AG09309 (cell line): ENCODE data around the gene ZBTB7A.

Experiments used
- DNase-seq: peaks from one replicate; pipeline ENCODE4 v3.0.0-alpha.2; 2010; ENCODE audit warnings: low read depth
- H3K4me3 ChIP-seq: 2 replicates; pipeline ENCODE4 v1.5.1; 2011; ENCODE audit warnings: mild to moderate bottlenecking, low read depth, low read length, moderate library complexity; ENCODE audit not compliant: control insufficient read depth
- TF ChIP-seq, protein P1 (sequence below): IDR thresholded peaks from 2 replicates; pipeline ENCODE4 v1.5.1; 2011; ENCODE audit warnings: mild to moderate bottlenecking, low read depth, low read length, inconsistent platforms; ENCODE audit not compliant: insufficient read depth, control insufficient read depth; ENCODE audit errors: missing control alignments

The ZBTB7A gene

DNA sequence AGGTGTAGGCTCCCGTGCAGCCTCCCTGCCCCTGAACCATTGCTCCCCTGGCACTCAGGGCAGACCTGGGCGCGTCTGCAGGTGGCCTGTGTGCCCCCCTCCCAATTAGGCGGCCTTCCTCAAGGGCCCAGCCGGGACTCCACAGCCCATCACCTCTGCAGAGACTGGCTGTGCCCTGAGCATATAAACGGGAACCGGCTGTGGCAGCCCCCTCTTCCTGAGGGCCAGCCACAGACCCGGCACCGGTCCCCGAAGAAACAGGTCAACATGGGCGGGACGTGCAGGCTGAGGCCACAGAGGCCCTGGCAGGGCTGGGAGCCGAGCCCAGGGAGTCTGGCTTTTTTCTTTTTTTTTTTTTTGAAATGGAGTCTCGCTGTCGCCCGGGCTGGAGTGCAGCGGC is 47.1 kb downstream of the ZBTB7A start:
- TF ChIP-seq, protein P1, sequence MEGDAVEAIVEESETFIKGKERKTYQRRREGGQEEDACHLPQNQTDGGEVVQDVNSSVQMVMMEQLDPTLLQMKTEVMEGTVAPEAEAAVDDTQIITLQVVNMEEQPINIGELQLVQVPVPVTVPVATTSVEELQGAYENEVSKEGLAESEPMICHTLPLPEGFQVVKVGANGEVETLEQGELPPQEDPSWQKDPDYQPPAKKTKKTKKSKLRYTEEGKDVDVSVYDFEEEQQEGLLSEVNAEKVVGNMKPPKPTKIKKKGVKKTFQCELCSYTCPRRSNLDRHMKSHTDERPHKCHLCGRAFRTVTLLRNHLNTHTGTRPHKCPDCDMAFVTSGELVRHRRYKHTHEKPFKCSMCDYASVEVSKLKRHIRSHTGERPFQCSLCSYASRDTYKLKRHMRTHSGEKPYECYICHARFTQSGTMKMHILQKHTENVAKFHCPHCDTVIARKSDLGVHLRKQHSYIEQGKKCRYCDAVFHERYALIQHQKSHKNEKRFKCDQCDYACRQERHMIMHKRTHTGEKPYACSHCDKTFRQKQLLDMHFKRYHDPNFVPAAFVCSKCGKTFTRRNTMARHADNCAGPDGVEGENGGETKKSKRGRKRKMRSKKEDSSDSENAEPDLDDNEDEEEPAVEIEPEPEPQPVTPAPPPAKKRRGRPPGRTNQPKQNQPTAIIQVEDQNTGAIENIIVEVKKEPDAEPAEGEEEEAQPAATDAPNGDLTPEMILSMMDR, result no peak
- no peak overlapping the region for H3K4me3 ChIP-seq
- DNase-seq, result no peak

DNA sequence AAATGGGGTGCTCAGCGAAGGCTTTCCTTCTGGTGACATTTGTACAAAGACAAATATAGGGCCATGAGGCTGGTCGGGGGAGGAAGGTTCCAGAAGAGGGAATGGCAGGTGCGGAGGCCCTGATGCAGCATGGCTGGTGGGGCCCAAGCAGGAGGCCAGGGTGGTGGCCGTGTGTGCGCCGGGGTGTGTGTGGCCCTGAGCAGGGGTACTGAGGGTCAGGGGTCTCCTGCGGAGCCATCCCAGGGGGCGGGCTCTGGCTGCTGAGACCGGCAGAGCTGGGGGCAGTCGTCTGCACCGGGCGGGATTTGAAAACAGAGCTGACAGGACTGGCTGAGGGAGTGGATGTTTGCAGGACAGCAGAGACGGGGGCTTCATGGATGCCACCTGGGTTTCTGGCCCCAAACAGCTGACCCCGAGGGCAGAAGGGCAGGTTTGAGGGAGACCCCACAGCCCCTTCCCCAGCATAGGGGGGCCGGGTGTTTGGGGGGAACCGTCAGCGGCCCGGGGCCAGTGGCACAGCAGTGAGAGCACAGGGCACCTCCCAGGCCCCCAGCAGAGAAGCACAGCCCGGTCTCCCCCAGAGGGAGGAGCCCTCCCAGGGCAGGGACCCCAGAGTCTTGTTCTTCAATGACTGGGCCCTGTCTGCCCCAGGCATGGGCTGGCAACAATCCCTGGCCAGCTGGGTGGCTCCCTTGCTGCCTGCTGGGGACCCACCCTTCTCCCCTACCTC is 47.8 kb downstream of the ZBTB7A start:
- TF ChIP-seq, protein P1, result no peak
- DNase-seq, result no peak
- no peak overlapping the region for H3K4me3 ChIP-seq

DNA sequence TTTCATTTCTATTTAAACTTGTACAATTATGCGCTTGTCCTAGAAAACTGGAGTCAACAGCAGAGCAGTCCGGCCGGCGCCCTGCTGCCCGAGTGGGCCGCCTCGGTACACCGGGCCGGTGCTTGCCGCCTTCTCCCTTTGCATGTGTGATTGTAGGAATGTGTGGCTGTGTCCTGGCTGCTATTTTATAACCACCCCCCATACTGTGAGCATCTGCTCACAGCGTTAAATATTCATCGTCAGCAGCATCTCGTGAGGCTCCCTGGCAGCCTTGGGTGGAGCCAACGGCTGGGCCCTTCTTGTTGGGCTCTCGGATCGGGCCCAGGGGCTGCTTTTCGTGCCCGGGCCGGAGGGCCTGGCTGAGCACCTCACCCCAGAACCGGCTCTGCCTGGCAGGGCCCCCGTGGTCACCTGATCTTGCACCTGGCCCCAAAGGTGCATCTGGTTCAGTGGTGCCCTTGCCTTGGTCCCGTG is 48.5 kb downstream of the ZBTB7A start:
- no peak overlapping the region for H3K4me3 ChIP-seq
- no peak for DNase-seq
- TF ChIP-seq, protein P1, result no peak

DNA sequence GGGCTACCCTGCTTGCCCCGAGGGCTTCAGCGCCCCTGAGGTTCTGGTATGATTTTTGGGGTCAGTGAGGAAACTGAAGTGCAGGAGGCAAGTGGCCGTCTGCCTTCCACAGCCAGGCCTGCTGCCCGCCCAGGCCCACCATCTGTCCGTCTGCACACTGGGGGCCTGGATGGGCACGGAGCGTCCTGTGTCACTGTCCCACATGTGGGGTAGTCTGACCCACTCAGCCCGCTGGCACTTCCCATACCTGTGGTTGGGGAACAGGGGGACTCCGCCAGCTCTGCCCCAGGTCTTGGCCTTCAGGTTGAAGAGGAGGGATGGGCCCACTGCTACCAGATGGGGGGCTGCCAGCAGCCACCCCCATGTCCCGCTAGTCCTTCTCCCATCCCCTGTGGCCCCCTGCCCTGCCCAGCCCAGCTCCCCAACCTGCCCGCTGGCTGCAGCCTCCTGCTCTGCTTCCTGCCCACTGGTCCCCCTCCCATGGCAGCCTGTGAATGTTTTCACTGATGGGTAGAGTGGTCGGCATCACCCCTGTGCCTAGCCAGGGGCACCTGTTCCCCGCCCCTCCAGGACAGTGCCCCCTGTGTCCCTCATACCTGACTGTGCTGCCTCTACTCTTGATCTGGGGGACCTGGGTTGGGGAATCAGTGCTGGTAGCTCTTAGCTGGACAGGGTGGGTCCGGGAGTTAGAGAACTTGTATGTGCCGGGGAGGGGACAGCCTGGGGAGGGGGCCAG is 49.6 kb downstream of the ZBTB7A start:
- TF ChIP-seq, protein P1, result no peak

DNA sequence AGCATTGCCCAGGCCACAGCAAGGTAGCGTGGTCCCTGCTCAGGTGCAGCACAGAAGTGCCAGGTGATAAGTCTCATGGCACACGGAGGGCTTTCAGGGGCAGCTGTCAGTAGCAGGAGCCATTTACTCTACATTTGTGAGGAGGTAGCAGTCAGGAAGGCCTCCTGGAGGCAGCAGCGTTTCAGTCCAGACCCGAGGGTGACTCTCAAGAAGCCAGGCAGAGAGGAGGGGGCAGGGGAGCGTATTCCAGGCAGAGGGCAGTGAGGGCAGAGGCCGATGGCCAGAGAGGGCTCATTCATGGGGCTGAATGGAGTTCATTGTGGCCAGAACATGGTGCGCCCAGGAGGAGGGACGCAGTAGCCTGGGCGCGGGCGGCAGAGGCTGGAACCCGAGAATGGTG is 50.2 kb downstream of the ZBTB7A start:
- DNase-seq, result no peak
- TF ChIP-seq, protein P1, result no peak
- H3K4me3 ChIP-seq, result no peak overlapping the region

More for the DNA sequence above, 49.6 kb downstream of the ZBTB7A start:
- DNase-seq, result no peak
- H3K4me3 ChIP-seq, result no peak overlapping the region

DNA sequence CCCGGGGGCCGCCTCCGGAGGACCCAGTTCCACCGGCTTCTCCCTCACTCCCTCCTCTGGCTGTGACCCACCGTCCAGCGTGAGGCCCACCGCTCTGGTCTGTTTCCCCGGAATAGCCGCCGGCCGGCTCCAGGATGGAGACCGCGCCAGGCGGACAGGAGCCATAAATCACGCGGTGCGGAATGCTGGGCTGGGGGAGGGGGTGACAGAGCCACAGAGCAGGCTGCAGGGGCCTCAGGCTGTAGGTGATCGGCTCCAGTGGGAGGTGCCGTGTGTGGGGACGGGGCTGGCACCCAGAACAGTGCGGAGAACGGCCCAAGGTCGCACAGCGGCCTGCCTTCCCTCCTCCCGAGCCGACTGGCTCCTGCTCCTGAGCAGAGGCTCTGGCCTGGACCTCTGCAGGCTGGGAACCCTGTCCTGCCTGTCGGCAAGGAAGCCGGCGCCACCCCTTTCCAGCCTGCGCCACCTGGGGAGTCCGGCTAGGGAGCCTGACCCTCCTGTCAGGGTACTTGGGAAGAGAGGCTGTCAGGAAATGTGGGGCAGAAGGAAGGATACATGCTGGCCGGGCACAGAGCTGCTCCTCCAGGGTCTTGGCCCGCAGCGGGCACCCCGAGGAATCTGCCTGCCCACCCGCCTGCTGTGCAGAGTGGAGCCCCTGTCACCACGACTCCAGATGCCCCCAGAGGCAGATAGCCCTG is 50.8 kb downstream of the ZBTB7A start:
- TF ChIP-seq, protein P1, result no peak
- H3K4me3 ChIP-seq, result no peak overlapping the region
- no peak for DNase-seq
